ENCODE measurements around the gene NRIP2. TPM values are rescaled to one million over a fixed set of nuclear protein-coding genes. Genes with fewer than 3 reads are reported as not detected.

NRIP2 gene
- polyA plus RNA-seq, 3 donors from 2014 or later = 0.31 to 1.4 (median 0.71) TPM

DNA sequence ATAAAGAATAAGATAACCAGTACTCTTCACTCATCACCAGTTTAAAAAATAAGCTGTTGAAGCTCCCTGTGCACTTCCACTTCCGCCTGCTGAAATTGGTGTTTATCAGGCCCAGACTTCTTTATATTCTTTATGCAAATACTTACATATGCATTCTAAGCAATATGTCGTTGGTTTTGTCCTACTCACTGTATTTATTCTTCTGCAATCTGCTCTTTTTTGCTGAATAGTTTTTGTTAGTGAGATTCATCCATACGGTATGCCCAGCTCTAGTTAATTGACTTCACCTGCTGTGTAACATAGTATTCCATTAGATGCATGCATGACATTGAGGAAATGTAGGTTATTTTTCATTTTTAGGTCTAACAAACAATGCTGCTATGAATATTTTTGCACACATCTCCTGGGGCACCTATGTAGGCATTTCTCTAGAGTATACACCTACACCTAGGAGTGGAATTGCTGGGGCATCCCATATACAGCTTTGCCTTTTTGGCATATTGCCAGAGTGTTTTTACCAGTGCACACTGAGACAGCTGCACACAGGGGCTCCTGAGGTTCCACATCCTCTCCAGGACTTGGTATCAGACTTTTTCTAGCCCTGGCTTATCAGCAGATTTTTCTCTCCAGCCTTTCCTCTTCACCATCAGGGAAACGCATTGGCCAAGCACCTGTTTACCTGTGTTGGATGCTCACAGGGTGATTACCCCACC lies 1.0 kb upstream of the NRIP2 start:
- peaks cover 2 to 6% of the 10 kb centered on the region in 2 donors for H3K4me1 Mint-ChIP-seq
- H3K36me3 Mint-ChIP-seq = peaks cover 18 to 21% (median 20%) of the 10 kb centered on the region in 3 donors
- DNase-seq = no peak
- H3K9me3 Mint-ChIP-seq = no peaks in the 10 kb centered on the region
- no peak overlapping the region for H3K27ac Mint-ChIP-seq
- no peak overlapping the region for H3K4me3 Mint-ChIP-seq
- peaks cover 0 to 5% (median 0%) of the 10 kb centered on the region in 3 donors for H3K27me3 Mint-ChIP-seq (ENCODE audit: low read depth in 3 of 3)

DNA sequence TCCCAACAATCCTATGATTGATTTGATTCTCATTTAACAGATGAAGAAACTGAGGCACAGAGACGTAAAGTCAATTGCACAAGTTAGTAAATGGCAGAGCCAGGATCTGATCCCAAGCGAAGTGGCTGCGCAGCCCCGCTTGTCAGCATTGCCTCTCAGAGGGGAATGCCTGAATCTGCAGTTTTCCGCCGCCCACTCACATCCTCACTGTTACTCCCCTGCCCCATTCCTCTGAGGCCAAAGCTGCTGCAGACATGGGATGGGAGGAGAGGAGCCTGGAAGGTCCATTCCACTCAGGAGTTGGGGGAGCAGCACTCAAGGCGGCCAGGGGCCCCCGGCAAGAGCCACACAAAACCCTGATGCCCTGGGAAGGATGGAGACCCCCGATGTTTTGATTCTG lies 1.0 kb downstream of the NRIP2 start:
- H3K9me3 Mint-ChIP-seq = no peaks in the 10 kb centered on the region
- peaks cover 0 to 5% (median 1%) of the 10 kb centered on the region in 3 donors for H3K27me3 Mint-ChIP-seq (ENCODE audit: low read depth in 3 of 3)
- H3K4me1 Mint-ChIP-seq = peaks cover 2 to 6% of the 10 kb centered on the region in 2 donors
- H3K36me3 Mint-ChIP-seq = peaks cover 15 to 21% (median 18%) of the 10 kb centered on the region in 3 donors
- no peak overlapping the region for H3K4me3 Mint-ChIP-seq
- DNase-seq = no peak
- no peak overlapping the region for H3K27ac Mint-ChIP-seq

- no peak for DNase-seq
- Mint-ChIP-seq H3K27ac (no peak overlapping the region), H3K9me3 (no peaks in the 10 kb centered on the region), H3K4me3 (no peak overlapping the region), H3K27me3 (ENCODE audit: low read depth in 3 of 3) (peaks cover 0 to 5% (median 1%) of the 10 kb centered on the region in 3 donors), H3K36me3 (peaks cover 14 to 24% (median 21%) of the 10 kb centered on the region in 3 donors), H3K4me1 (peaks cover 2 to 6% of the 10 kb centered on the region in 2 donors)
Measured at GRCh38 chr12:2833327-2833726, 1.5 kb downstream of the NRIP2 start.

DNA sequence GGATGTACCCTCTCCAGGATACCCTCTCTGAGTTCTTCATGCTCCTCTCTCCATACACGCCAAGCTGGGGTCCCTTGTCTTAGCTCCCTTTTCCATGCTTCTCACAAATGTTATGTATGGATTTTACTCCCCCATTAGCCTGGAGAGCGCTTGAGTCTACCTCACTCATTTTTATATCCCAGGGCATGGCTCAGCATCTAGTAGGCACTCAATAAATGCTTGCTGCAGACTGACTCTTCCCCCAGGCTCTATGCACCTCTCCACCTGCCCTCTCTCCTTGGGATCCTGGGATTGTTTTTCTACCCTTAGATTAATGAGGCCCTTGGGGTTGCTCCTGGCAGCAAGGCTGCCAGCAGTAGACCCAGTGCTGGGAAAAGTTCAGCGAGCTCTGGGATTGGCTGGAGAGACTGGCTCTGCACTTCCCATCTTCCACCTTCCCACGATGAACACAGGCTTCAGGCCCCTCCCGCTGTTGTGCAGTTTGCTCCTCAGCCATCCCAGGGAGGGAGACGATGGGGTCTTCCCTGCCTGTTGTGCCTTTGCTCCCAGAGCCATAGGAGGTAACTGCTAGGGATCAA lies 2.2 kb downstream of the NRIP2 start:
- Mint-ChIP-seq H3K36me3 (peaks cover 9 to 30% (median 24%) of the 10 kb centered on the region in 3 donors), H3K4me3 (no peak overlapping the region), H3K27ac (peak overlapping the region in 3 of 6 donors; percentile 17 to 53 (median 26)), H3K4me1 (peaks cover 2 to 6% of the 10 kb centered on the region in 2 donors), H3K27me3 (ENCODE audit: low read depth in 3 of 3) (peaks cover 0 to 5% (median 1%) of the 10 kb centered on the region in 3 donors), H3K9me3 (no peaks in the 10 kb centered on the region)
- DNase-seq = no peak

- Mint-ChIP-seq H3K4me3 (no peak overlapping the region), H3K9me3 (peaks cover 0 to 2% (median 0%) of the 10 kb centered on the region in 6 donors), H3K4me1 (no peaks in the 10 kb centered on the region), H3K36me3 (peaks cover 15 to 49% (median 36%) of the 10 kb centered on the region in 3 donors), H3K27ac (no peak overlapping the region), H3K27me3 (ENCODE audit: low read depth in 3 of 3) (peaks cover 0 to 1% (median 0%) of the 10 kb centered on the region in 3 donors)
- DNase-seq = no peak
Measured at GRCh38 chr12:2829275-2829674, 5.6 kb downstream of the NRIP2 start.

GRCh38 chr12:2826721-2827515 lies 7.9 kb downstream of the NRIP2 start:
- H3K27ac Mint-ChIP-seq = peak overlapping the region in 1 of 6 donors; percentile 49
- H3K9me3 Mint-ChIP-seq = peaks cover 0 to 2% (median 0%) of the 10 kb centered on the region in 6 donors
- no peak for DNase-seq
- peaks cover 29 to 70% (median 35%) of the 10 kb centered on the region in 3 donors for H3K36me3 Mint-ChIP-seq
- H3K27me3 Mint-ChIP-seq (ENCODE audit: low read depth in 3 of 3) = peaks cover 0 to 1% (median 0%) of the 10 kb centered on the region in 3 donors
- no peaks in the 10 kb centered on the region for H3K4me1 Mint-ChIP-seq
- H3K4me3 Mint-ChIP-seq = no peak overlapping the region

DNA sequence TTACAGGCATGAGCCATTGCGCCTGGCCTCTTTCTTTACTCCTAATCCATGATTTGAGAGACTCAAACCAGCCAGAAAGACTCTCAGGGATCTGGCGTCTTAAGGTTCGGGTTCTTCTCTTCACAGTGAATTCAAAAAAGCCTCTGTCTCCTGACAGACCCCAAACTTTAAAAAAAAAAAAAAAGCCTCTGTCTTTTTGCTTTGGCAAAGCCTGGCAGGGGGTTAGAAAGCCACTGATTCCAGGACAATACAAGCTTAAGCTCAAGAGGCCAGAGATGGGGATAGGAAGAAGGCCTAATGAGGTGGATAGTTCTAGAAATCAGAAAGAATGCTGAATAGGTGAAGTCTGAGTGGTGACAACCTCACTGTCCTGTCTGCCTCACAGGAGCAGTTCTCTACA lies 8.8 kb downstream of the NRIP2 start:
- Mint-ChIP-seq H3K9me3 (peaks cover 0 to 2% (median 0%) of the 10 kb centered on the region in 6 donors), H3K4me3 (no peak overlapping the region), H3K4me1 (no peaks in the 10 kb centered on the region), H3K27ac (no peak overlapping the region), H3K27me3 (ENCODE audit: low read depth in 3 of 3) (peaks cover 0 to 2% (median 0%) of the 10 kb centered on the region in 3 donors), H3K36me3 (peaks cover 30 to 70% (median 31%) of the 10 kb centered on the region in 3 donors)
- no peak for DNase-seq

GRCh38 chr12:2825132-2825531 lies 9.7 kb downstream of the NRIP2 start:
- Mint-ChIP-seq H3K4me1 (no peaks in the 10 kb centered on the region), H3K9me3 (peaks cover 0 to 2% (median 0%) of the 10 kb centered on the region in 6 donors), H3K27ac (peak overlapping the region in 1 of 6 donors; percentile 9), H3K36me3 (peaks cover 32 to 69% (median 34%) of the 10 kb centered on the region in 3 donors), H3K27me3 (ENCODE audit: low read depth in 3 of 3) (peaks cover 0 to 2% (median 0%) of the 10 kb centered on the region in 3 donors), H3K4me3 (no peak overlapping the region)
- no peak for DNase-seq

DNA sequence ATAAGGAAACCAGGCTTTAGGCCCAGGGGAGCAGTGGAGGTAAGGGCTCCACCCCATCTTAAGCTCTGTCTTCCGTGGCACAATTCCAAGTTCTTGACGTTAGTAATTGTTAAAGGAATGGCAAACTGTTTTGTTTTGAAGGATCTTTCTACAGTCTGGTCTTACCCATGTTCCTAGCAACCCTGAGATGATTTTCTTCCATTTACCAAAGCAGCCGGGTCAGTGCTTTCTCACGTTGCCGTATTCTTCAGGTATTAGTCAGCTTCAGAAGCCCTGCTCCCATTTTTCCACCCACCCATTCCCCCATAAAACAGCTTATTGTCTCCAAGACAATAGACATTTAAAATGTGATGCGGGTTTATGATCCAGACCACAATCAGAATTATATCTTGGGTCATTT lies 10.3 kb downstream of the NRIP2 start:
- H3K4me3 Mint-ChIP-seq = no peak overlapping the region
- no peaks in the 10 kb centered on the region for H3K4me1 Mint-ChIP-seq
- peaks cover 0 to 2% (median 0%) of the 10 kb centered on the region in 6 donors for H3K9me3 Mint-ChIP-seq
- no peak for DNase-seq
- peaks cover 37 to 73% (median 40%) of the 10 kb centered on the region in 3 donors for H3K36me3 Mint-ChIP-seq
- H3K27me3 Mint-ChIP-seq (ENCODE audit: low read depth in 3 of 3) = peaks cover 0 to 1% (median 0%) of the 10 kb centered on the region in 3 donors
- H3K27ac Mint-ChIP-seq = no peak overlapping the region

DNA sequence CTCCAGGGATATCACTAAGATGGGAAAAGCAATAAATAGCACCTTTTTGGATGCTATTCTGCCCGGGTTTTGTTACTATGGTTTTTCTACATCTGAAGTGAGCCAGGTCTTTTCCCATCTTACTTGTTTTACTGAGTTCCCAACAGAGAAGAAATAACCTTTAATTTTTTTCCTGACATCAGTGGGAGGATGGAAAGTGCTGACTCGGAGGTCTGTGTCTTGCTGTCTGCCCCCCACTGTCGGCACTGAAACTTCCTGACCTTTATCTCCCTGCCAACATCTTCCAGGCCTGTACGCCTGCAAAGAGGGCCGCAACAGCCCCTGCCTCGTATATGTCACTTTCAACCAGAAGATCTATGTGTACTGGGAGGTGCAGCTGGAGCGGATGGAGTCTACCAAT lies 11.4 kb downstream of the NRIP2 start:
- H3K9me3 Mint-ChIP-seq = peaks cover 0 to 2% (median 0%) of the 10 kb centered on the region in 6 donors
- no peak for DNase-seq
- no peak overlapping the region for H3K27ac Mint-ChIP-seq
- no peak overlapping the region for H3K4me3 Mint-ChIP-seq
- H3K4me1 Mint-ChIP-seq = no peaks in the 10 kb centered on the region
- H3K27me3 Mint-ChIP-seq (ENCODE audit: low read depth in 3 of 3) = peaks cover 0 to 1% (median 0%) of the 10 kb centered on the region in 3 donors
- peaks cover 34 to 68% (median 37%) of the 10 kb centered on the region in 3 donors for H3K36me3 Mint-ChIP-seq

GRCh38 chr12:2820432-2820831 lies 14.4 kb downstream of the NRIP2 start:
- Mint-ChIP-seq H3K4me3 (no peak overlapping the region), H3K4me1 (peaks cover under 1 to 3% of the 10 kb centered on the region in 2 donors), H3K27me3 (ENCODE audit: low read depth in 3 of 3) (peaks cover 0 to 1% (median 0%) of the 10 kb centered on the region in 3 donors), H3K9me3 (peaks cover 0 to 2% (median 0%) of the 10 kb centered on the region in 6 donors), H3K27ac (no peak overlapping the region), H3K36me3 (peaks cover 26 to 60% (median 44%) of the 10 kb centered on the region in 3 donors)
- DNase-seq = no peak

GRCh38 chr12:2819810-2820209 lies 15.0 kb downstream of the NRIP2 start:
- no peak for DNase-seq
- Mint-ChIP-seq H3K27me3 (ENCODE audit: low read depth in 3 of 3) (peaks cover 0 to 1% (median 0%) of the 10 kb centered on the region in 3 donors), H3K4me1 (peaks cover 7% of the 10 kb centered on the region in 2 donors), H3K9me3 (no peaks in the 10 kb centered on the region), H3K27ac (no peak overlapping the region), H3K4me3 (no peak overlapping the region), H3K36me3 (peaks cover 20 to 55% (median 40%) of the 10 kb centered on the region in 3 donors)

Measured in immature natural killer cell (primary cell).